ENCODE measurements around the gene LMX1B. TPM values are rescaled to one million over a fixed set of nuclear protein-coding genes. Genes with fewer than 3 reads are reported as not detected.

The LMX1B gene
- total RNA-seq, 1 experiment from 2014 or later, result 11.3 TPM

- Histone ChIP-seq H3K4me2 (ENCODE audit: low read length) (no peak overlapping the region), H3K9ac (ENCODE audit: low read length) (no peak overlapping the region), H3K27ac (ENCODE audit: low read depth, low read length) (no peak overlapping the region), H3K9me3 (ENCODE audit: control insufficient read depth in 1 of 2, insufficient read depth in 1 of 2, low read depth in 1 of 2, low read length in 2 of 2) (no peaks in the 10 kb centered on the region), H3K79me2 (ENCODE audit: insufficient read depth, low read length) (no peaks in the 10 kb centered on the region), H3K36me3 (ENCODE audit: control insufficient read depth in 1 of 2, insufficient read depth in 2 of 2, low read length in 2 of 2) (no peaks in the 10 kb centered on the region), H3K27me3 (ENCODE audit: insufficient read depth, low read length) (no peaks in the 10 kb centered on the region), H4K20me1 (ENCODE audit: insufficient read depth) (no peaks in the 10 kb centered on the region), H3K4me1 (ENCODE audit: control insufficient read depth in 1 of 2, insufficient read depth in 2 of 2, low read length in 2 of 2) (no peaks in the 10 kb centered on the region), H3K4me3 (replicated peaks in 1 of 2; ENCODE audit: low read depth in 1 of 2, low read length in 2 of 2) (no peak overlapping the region), H2AFZ (ENCODE audit: low read depth, low read length, poor library complexity, severe bottlenecking) (no peak overlapping the region), H3K9me2 (ENCODE audit: insufficient read depth) (no peaks in the 10 kb centered on the region)
- intact Hi-C loops (cut with micrococcal nuclease), result no loop called here
- ChIA-PET CTCF (no interaction called here), RAD21 (ENCODE audit: low non-redundant PET in 1 of 2, low total read pairs in 2 of 2, uncharacterized antibody in 2 of 2, unreplicated experiment in 2 of 2) (no interaction called here), POLR2A (no interaction called here)
- ATAC-seq (no peak), DNase-seq (ENCODE audit: low read depth, low spot score) (no peak)
- no TSS peak for BruUV-seq (replicated peaks)
- TF ChIP-seq YY1 (IDR thresholded peaks at IDR 0.05; ENCODE audit: extremely low read depth, insufficient replicate concordance, low read depth, low read length) (no peak), MAX (IDR thresholded peaks at IDR 0.05) (no peak), POLR2A (IDR thresholded peaks at IDR 0.05; ENCODE audit: borderline replicate concordance, extremely low read depth, insufficient read depth, insufficient read length) (no peak), JUND (IDR thresholded peaks at IDR 0.05) (no peak), ZBTB33 (IDR thresholded peaks at IDR 0.05; ENCODE audit: extremely low read depth, insufficient replicate concordance, low read length) (no peak), EGR1 (IDR thresholded peaks at IDR 0.05; ENCODE audit: low read depth) (no peak), POLR2AphosphoS5 (IDR thresholded peaks at IDR 0.05; ENCODE audit: low read depth, low read length) (no peak), SRF (IDR thresholded peaks at IDR 0.05; ENCODE audit: low read depth) (no peak), FOSL1 (IDR thresholded peaks at IDR 0.05; ENCODE audit: low read depth) (no peak), ZNF274 (IDR thresholded peaks at IDR 0.05; ENCODE audit: low read depth, low read length) (no peak), SP1 (IDR thresholded peaks at IDR 0.05; ENCODE audit: low read depth) (no peak), ZFX (IDR thresholded peaks at IDR 0.05) (no peak), EZH2 (IDR thresholded peaks at IDR 0.05) (no peak)
Observed at GRCh38 chr9:126586236-126586635, 27.5 kb upstream of the LMX1B start.

Data from HCT116 (cell line).